GM08714 (cell line): ENCODE measurements around the gene STXBP6.
"Not testable (repeated sequence)": the region's sequence is repeated elsewhere in the genome, so short reads cannot be mapped to it uniquely, and the experiment has no call there.

ENCODE experiments used
- H3K4me3 ChIP-seq: fragments of 200-500 bp; sonication (Bioruptor generic); 2 replicates; pipeline ENCODE4 v1.5.1; 2014; ENCODE audit warnings: mild to moderate bottlenecking, low read length, inconsistent platforms
- ZNF274 ChIP-seq: IDR thresholded peaks from 2 replicates; pipeline ENCODE4 v1.6.1; 2012; ENCODE audit warnings: mild to moderate bottlenecking, low read depth, low read length

Gene STXBP6

DNA sequence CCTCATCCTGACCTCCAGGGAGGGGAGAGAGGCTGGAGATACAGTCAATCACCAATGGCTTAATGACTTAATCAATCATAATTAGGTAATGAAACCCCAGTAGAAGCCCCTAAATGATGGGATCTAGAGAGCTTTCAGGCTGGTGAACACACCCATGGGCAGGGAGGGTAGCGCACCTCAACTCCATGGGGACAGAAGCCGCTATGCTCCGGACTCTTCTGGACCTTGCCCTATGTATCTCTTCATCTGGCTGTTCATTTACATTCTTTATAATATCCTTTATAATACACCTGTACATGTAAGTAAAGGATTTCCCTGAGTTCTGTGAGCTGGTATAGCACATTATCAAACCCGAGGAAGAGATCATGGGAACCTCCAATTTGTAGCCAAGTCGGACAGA is 205.9 kb downstream of the STXBP6 start:
- no peak for TF ChIP-seq ZNF274
- no peak overlapping the region for H3K4me3 ChIP-seq

DNA sequence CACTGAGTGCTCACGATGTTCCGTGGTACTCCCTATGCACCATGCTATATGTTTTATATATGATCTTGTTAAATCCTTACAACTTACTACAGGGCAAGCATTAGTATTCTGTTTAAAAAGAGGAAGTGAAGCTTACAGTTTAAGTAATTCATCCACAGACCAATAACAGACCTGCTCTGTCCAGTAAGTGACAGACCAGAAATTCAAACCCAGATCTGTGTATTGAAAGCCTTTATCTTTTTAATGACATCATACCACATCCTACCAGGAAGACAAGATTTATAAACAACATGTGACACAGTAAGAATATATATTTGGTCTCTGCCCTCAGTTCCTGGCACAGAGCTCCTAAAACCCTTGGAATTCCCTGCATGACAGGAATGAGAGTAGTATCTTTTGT is 206.5 kb downstream of the STXBP6 start:
- TF ChIP-seq ZNF274, result no peak
- no peak overlapping the region for H3K4me3 ChIP-seq

DNA sequence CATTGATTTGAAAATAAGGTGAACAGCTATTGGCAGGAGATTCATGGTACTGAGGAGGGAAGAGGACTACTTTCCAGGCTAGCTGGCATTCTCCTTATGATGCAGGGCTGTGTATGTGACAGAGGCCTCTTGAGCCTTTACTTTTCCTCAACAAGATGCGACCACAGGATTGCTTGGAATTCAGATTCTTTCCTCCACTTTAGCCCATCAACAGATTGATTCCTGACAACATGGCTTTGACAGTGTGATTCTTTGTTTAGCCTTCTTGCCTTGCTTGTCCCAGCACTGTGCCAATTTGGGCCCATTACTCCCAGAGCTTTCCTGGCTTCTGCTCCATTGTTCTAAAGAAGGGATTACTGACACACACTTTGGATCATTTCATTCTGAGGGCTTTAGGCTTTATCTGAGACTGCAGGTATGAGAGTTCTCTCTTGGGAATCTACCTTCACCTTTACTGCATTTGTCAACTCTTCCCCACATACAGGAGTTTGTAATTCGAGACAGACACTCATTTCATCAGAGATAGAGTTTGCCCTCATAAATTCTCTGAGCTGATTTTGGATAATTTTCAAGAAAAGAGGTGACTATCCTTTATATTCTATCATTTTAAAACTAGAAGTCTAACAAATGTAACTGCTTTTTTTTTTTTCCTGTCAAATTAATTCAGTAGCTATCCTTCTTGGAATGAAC is 209.6 kb downstream of the STXBP6 start:
- H3K4me3 ChIP-seq, result no peak overlapping the region
- TF ChIP-seq ZNF274, result no peak

DNA sequence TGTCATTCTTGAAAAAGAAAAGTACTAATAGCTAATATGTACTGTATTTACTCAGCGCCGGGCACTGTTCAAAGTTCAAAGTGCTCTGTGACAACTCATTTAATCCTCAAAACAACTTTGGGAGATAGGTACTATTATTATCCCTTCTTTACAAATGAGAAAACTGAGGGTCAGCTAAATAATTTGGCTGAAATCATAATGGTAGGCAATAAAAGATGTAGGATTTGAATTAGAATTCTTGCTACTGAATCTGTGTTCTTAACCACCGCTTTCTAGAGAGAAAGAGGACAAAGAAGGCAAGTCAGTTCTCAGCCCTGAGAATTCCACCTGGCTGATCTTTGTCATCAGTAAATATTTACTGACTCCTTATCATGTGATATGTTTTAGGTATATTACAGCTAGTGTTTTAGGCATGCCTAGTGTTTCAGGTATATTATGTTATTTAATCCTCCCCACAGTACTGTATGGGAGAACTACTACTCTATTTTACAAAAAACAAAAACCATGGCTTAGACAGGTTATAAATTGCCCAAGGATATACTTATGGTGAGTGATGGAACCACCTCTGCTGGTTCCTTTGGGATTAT is 210.2 kb downstream of the STXBP6 start:
- TF ChIP-seq ZNF274, result no peak
- no peak overlapping the region for H3K4me3 ChIP-seq

DNA sequence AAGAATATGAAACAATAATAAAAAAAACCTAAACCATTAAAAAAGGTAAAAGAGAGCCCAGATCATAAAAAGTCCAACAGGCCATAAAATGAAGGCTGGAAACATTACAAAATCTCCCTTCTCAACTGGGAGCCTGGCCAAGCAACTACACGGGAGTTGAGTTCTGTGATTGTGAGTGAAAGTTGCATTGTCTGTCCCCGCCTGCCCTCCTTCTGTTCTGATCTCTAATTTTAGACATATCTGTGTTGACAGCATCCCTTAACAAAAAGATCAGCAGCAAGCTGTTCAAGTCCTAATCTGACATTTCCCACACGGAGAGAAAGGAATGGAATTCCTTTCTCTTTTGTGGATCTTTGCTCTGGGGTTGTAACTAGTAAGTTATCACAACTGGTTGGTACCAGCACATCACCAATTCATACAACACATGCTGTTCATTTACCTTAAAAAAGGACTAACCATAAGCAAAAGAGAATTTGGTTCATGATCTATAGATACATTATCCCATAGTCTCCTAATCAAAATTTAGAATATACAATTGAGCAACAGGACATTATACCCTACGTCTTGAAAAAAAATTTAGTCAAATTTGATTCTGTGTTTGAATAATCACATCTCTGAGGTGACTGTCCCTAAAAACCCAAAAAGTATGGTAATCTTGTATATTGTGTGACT is 210.9 kb downstream of the STXBP6 start:
- no peak for TF ChIP-seq ZNF274
- no peak overlapping the region for H3K4me3 ChIP-seq

DNA sequence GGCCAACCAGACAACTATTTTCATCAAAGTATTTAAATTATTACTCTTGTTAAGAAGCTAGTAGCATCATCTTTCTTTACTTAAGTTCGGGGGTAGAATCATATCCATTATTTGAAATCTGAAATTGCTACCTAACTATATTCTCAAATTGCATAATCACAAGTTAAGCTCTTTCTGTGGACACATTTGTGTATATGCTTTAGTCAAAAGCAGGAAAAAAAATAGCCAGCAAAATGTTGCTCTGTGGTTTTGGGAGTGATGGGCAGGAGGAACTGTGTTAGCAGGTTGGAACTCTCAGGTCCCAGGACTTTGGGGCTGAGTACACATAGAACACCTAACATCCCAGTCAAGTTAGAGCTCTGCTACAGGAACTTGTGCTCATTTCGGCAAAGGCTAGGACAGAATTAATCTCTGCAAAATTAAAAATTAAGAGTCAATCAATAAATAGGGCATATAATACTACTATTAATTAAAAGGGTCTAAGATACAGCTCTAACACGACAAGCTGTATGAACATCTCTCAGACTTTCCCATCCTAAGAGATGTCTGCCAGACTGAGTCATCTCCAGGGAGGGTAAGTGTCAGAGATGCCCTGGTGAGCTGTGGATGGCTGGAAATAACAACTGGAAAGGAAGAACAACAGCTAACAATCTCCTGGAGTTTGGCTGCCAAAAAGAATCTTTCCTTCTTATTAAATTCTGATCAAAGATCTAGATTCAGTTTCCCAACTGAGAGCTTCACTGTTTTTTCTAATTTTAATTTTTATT is 212.5 kb downstream of the STXBP6 start:
- TF ChIP-seq ZNF274, result no peak
- no peak overlapping the region for H3K4me3 ChIP-seq

DNA sequence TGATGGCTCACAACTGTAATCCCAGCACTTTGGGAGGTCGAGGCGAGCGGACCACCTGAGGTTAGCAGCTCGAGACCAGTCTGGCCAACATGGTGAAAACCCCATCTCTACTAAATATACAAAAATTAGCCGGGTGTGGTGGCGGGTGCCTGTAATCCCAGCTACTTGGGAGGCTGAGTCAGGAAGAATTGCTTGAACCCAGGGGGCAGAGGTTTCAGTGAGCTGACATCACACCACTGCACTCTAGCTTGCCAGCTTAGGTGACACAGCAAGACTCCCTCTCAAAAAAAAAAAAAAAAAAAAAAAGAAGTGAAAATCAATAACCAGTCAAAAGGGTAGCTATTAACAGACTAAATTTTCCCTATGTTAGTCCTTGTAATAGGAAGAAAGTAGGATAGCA is 213.6 kb downstream of the STXBP6 start:
- H3K4me3 ChIP-seq, result not testable (repeated sequence)

DNA sequence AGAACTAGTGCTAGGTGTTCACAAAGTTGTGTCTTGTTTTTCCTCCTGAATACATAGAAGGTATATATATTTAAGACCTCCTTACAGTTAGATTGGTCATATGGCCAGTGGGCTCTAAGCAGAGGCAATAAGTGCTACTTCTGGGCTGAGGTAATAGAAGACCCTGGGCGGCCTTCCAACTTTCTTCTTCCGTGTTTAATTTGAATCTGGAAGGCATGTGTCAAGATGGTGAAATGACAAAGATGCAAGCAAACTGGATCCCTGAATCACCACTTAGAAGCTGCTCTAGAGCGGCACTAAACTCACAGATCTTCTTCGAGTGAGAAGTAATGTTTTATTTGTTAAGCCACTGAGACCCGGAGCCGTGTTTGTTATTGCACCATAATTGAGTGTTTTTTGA is 215.0 kb downstream of the STXBP6 start:
- H3K4me3 ChIP-seq, result no peak overlapping the region
- TF ChIP-seq ZNF274, result no peak

- no peak for TF ChIP-seq ZNF274
- H3K4me3 ChIP-seq, result no peak overlapping the region
Measured at GRCh38 chr14:24833385-24833784, 216.6 kb downstream of the STXBP6 start.

- no peak overlapping the region for H3K4me3 ChIP-seq
- TF ChIP-seq ZNF274, result no peak
Measured at GRCh38 chr14:24831677-24832076, 218.3 kb downstream of the STXBP6 start.

GRCh38 chr14:24829862-24830261 is 220.1 kb downstream of the STXBP6 start:
- no peak for TF ChIP-seq ZNF274

GRCh38 chr14:24828486-24828885 is 221.5 kb downstream of the STXBP6 start:
- no peak for TF ChIP-seq ZNF274
- H3K4me3 ChIP-seq, result no peak overlapping the region

More at GRCh38 chr14:24829862-24830261, 220.1 kb downstream of the STXBP6 start:
- no peak overlapping the region for H3K4me3 ChIP-seq

- no peak for TF ChIP-seq ZNF274
- no peak overlapping the region for H3K4me3 ChIP-seq
Measured at GRCh38 chr14:24826390-24826789, 223.6 kb downstream of the STXBP6 start.

DNA sequence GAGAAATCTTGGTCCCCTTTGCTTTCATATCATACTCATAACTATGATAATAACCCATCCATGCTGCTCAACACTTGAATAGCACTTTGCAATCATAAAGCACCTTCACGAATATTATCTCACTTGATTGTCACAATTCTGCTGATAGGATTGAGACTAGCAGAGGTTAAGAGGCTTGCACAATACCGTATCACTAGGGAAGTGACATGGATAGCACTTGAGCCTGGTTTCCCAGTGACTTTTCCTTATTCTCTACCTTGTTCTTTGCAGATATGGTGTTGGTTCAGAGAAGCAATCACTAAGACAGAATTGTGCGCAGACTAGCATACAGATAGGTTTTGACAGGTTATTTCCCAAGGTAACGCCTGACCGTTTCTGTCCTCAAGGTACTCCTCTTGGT is 229.3 kb downstream of the STXBP6 start:
- TF ChIP-seq ZNF274, result no peak
- no peak overlapping the region for H3K4me3 ChIP-seq
